ENCODE measurements around the gene ZFYVE28.
"Not testable (repeated sequence)": the region's sequence is repeated elsewhere in the genome, so short reads cannot be mapped to it uniquely, and the experiment has no call there.

The ZFYVE28 gene

GRCh38 chr4:2417765-2418649, at the start of gene ZFYVE28:
ZFYVE28 (minus strand) TSS chr4:2418645; CDS start chr4:2418323, 322 bp downstream.
- no peak for DNase-seq

GRCh38 chr4:2465544-2465943, 47.1 kb upstream of the ZFYVE28 start:
- not testable (repeated sequence) for DNase-seq

- DNase-seq: no peak
Observed at GRCh38 chr4:2465032-2465431, 46.6 kb upstream of the ZFYVE28 start.

GRCh38 chr4:2462992-2463762, 44.7 kb upstream of the ZFYVE28 start:
- no peak for DNase-seq

GRCh38 chr4:2462218-2462991, 44.0 kb upstream of the ZFYVE28 start:
- DNase-seq: no peak

GRCh38 chr4:2461246-2461960, 43.0 kb upstream of the ZFYVE28 start:
- no peak for DNase-seq

GRCh38 chr4:2459589-2460349, 41.3 kb upstream of the ZFYVE28 start:
- DNase-seq: no peak

GRCh38 chr4:2458546-2459491, 40.4 kb upstream of the ZFYVE28 start:
- no peak for DNase-seq

GRCh38 chr4:2457481-2458295, 39.2 kb upstream of the ZFYVE28 start:
- no peak for DNase-seq

GRCh38 chr4:2451821-2452785, 33.7 kb upstream of the ZFYVE28 start:
- DNase-seq: no peak

- DNase-seq: no peak
Observed at GRCh38 chr4:2451036-2451520, 32.6 kb upstream of the ZFYVE28 start.

- DNase-seq: no peak
Observed at GRCh38 chr4:2450394-2451035, 32.1 kb upstream of the ZFYVE28 start.

GRCh38 chr4:2449511-2450392, 31.3 kb upstream of the ZFYVE28 start:
- DNase-seq: no peak

GRCh38 chr4:2449051-2449450, 30.6 kb upstream of the ZFYVE28 start:
- DNase-seq: no peak

GRCh38 chr4:2448589-2448988, 30.1 kb upstream of the ZFYVE28 start:
- DNase-seq: no peak

Data from DMS79 (cell line).